Amygdala (tissue), 56 donors: ENCODE data around the gene CC2D2B.

Experiments used
- DNase-seq, 56 donors: peaks; one replicate each; lab custom pipeline; 2025; lab: John Stamatoyannopoulos, UW

CC2D2B gene

DNA sequence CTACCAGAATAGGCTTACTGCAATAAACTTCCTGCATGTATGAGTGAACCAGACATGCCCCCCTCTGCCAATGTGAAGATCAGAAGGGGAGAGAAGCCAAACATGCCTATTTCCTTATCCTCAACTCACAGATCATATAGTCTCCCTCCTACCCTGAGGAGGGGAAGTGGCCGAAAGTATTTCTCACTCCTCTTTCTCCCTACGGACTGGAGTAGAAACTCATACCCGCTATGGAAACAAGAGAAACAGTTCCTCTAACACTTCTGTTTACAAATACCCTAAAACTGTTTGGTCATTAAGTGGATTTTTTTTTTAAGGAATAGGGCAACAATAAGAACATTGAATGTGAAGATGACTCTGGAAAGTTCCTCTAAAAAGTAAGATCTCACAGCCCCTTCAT lies 167.0 kb downstream of the CC2D2B start:
- DNase-seq: no peak

DNA sequence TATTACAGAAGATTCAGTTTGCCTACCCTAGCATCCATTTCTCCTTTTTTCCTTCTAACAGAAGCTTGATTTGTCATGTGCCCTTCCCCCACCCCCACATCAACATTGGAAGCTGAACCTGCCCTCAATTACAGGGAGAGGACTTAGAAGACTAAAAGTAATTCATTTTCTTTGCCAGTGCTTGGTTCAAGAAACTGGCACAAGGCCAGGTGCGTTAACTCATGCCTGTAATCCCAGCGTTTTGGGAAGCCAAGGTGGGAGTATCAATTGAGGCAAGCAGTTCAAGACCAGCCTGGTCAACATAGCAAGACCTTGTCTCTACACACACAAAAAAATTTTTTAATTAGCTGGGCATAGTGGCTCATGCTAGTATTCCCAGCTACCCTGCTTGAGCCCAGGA lies 168.2 kb downstream of the CC2D2B start:
- DNase-seq: peak in 1 of 56 donors; percentile 4

DNA sequence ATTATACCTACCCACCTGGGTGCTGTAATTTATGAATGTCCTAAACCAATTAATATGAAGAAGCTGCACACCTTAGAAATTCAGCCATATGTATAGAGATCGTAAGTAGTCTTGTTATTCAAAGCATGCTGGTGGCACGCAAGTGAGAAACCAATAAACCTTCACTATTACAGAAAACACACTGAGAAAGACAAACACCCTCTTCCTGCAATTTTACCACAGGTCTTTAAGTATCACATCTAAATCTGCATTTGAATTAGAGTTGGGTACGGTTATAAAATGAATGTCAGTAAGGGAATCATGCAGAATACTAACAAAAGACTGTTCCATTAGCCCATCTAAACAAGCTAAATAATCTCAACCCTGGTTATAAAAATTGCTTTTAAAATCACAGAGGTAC lies 169.4 kb downstream of the CC2D2B start:
- DNase-seq: no peak

DNA sequence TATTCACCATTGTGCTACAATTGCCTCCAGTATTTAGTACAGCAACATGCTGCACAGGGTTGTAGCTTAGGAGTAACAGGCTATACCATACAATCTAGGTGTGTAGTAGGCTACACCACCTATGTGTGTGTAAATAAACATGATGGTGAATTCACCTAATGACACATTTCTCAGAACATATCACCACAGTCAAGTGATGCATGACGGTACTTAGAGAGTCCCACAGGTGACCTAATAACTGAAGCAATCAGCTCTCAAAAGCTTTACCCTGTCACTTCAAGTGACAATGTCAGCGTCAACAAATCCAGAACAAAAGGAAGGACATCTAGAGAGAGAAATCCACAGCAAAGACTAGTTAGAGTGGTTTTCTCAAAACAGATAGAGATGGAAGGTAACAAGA lies 174.4 kb downstream of the CC2D2B start:
- no peak for DNase-seq
